ENCODE data around the gene BACH1. TPM values are rescaled to one million over a fixed set of nuclear protein-coding genes. Genes with fewer than 3 reads are reported as not detected.
A peak's percentile ranks its signal among the peaks of the same experiment; 100 is the strongest.

The BACH1 gene
- total and polyA plus RNA-seq, 2 donors (not counting 3 experiments of a cell fraction or from before 2014, with no cell fraction given) = 7.2 to 28.8 TPM

DNA sequence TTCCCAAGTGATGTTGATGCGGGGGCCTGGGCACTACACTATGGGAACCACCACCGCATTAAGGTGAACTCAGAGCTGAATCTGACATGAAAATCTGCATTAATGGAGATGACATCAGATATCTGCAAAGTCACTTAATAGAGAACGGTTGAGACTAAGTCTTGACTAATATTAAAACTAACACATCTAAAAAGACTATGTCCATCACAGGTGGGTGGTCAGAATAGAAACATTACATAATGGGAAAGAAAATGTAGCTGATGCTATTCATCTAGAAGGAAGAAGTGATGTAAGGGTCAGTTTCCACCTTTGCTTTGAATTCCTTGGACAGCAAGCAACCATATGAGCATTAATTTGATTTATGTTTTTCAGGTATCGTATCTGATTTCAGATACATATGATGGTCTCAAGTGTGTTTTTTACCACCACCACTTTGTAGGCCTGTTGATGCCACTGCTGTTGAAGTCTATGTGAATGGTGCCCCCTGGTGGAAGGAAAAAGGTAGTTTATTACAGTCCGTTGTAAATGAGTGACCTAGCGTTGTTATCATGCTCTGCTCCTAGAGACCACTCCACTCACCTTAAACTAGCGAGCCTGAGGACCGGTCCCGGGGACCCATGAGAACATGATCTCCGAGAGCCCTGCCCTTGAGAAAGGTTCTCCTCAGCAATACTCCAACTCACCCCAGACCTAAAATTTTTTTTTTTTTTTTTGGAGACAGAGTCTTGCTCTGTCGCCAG is 73.5 kb downstream of the BACH1 start:
- FAIRE-seq = peak; percentile 86
- no peak overlapping the region for H3K4me2 ChIP-seq (ENCODE audit: insufficient read depth, low read length)
- H3K4me3 ChIP-seq (replicated peaks in 1 of 3; ENCODE audit: insufficient read depth in 1 of 3, low read depth in 1 of 3, low read length in 3 of 3) = no peak overlapping the region
- H2AFZ ChIP-seq (ENCODE audit: low read depth, low read length) = no peak overlapping the region
- peaks cover 4% of the 10 kb centered on the region for H3K4me1 ChIP-seq (ENCODE audit: control insufficient read depth, extremely low read depth, insufficient read depth, low read length)
- no peak for TF ChIP-seq JUN (IDR thresholded peaks at IDR 0.05; ENCODE audit: borderline replicate concordance, insufficient read depth, insufficient read length, low read depth)
- no peak for TF ChIP-seq MYC (IDR thresholded peaks at IDR 0.05; ENCODE audit: low read depth, low read length)
- TF ChIP-seq, protein P1, sequence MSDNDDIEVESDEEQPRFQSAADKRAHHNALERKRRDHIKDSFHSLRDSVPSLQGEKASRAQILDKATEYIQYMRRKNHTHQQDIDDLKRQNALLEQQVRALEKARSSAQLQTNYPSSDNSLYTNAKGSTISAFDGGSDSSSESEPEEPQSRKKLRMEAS (IDR thresholded peaks at IDR 0.05; ENCODE audit: insufficient read depth, insufficient read length) = no peak
- TF ChIP-seq, protein P2, sequence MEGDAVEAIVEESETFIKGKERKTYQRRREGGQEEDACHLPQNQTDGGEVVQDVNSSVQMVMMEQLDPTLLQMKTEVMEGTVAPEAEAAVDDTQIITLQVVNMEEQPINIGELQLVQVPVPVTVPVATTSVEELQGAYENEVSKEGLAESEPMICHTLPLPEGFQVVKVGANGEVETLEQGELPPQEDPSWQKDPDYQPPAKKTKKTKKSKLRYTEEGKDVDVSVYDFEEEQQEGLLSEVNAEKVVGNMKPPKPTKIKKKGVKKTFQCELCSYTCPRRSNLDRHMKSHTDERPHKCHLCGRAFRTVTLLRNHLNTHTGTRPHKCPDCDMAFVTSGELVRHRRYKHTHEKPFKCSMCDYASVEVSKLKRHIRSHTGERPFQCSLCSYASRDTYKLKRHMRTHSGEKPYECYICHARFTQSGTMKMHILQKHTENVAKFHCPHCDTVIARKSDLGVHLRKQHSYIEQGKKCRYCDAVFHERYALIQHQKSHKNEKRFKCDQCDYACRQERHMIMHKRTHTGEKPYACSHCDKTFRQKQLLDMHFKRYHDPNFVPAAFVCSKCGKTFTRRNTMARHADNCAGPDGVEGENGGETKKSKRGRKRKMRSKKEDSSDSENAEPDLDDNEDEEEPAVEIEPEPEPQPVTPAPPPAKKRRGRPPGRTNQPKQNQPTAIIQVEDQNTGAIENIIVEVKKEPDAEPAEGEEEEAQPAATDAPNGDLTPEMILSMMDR (IDR thresholded peaks at IDR 0.05; ENCODE audit: extremely low read depth in 1 of 2, insufficient read depth in 1 of 2, low read depth in 1 of 2, low read length in 2 of 2) = peak; percentile 57 to 61
- no peak for TF ChIP-seq FOS (IDR thresholded peaks at IDR 0.05; ENCODE audit: borderline replicate concordance, insufficient read depth, low read length)
- no TSS peak for BruUV-seq (replicated peaks)
- ChIA-PET CTCF (interaction anchor here (0.8 to 4.9 kb wide), 19 partner anchors 10 to 299 kb away, joined by 3 to 134 read pairs (median 4); partner anchors contain the start of gene CCT8), POLR2A (no interaction called here)
- no peaks in the 10 kb centered on the region for H3K36me3 ChIP-seq (ENCODE audit: control insufficient read depth in 2 of 2, extremely low read depth in 1 of 2, insufficient read depth in 2 of 2, low read length in 2 of 2)
- H3K79me2 ChIP-seq (ENCODE audit: control insufficient read depth, insufficient read depth, low read length) = no peaks in the 10 kb centered on the region
- H4K20me1 ChIP-seq (replicated peaks; ENCODE audit: control insufficient read depth, extremely low read depth, insufficient read depth, low read length) = no peaks in the 10 kb centered on the region
- H3K27ac ChIP-seq (ENCODE audit: insufficient read depth, low read depth, low read length) = no peak overlapping the region
- intact Hi-C loops (cut with micrococcal nuclease) = loop anchor here (1.0 to 10.0 kb wide), 3 partner anchors 208 to 473 kb away; no protein-coding TSS in a partner anchor
- dilution Hi-C loops (cut with MboI; ENCODE audit: extremely low pct_ligation_motif_present, low sequenced_read_pairs) = no loop called here
- H3K27me3 ChIP-seq (ENCODE audit: control insufficient read depth in 2 of 2, insufficient read depth in 2 of 2, low read length in 2 of 2) = no peaks in the 10 kb centered on the region
- no peaks in the 10 kb centered on the region for H3K9me1 ChIP-seq (replicated peaks; ENCODE audit: control insufficient read depth, extremely low read depth, insufficient read depth, low read length)
- peak; percentile 75 for DNase-seq (ENCODE audit: low read depth, low spot score)
- H3K9me3 ChIP-seq (replicated peaks; ENCODE audit: control insufficient read depth, insufficient read depth, low read length) = no peaks in the 10 kb centered on the region
- no peak overlapping the region for H3K9ac ChIP-seq (replicated peaks; ENCODE audit: extremely low read depth, insufficient read depth, low read length)

Measured in endothelial cell of umbilical vein (primary cell).